Measurements from ENCODE around the gene STN1.
"Not testable (repeated sequence)": the region's sequence is repeated elsewhere in the genome, so short reads cannot be mapped to it uniquely, and the experiment has no call there.

The STN1 gene

DNA sequence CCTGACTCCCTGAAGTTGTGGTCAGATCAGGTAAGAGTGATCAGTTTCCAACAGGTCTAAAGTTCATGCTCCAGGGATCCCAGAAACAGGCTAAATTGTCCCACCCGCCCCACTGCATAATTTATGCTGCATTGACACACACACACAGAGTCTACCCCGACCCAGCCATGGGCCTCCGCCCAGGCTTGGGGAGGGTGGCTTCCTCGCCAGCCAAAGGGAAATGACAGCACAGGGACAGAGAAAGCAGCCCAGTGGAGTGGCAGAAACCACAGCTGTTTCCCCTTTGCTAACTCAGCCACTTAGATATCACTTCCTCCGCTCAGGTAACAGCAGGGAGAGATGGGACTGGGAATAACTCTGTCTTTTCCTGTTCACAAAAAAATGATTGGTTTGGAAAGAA is 72.0 kb downstream of the STN1 start:
- DNase-seq, result no peak

- DNase-seq, result not testable (repeated sequence)
Measured at GRCh38 chr10:103845346-103845745, 72.6 kb downstream of the STN1 start.

DNA sequence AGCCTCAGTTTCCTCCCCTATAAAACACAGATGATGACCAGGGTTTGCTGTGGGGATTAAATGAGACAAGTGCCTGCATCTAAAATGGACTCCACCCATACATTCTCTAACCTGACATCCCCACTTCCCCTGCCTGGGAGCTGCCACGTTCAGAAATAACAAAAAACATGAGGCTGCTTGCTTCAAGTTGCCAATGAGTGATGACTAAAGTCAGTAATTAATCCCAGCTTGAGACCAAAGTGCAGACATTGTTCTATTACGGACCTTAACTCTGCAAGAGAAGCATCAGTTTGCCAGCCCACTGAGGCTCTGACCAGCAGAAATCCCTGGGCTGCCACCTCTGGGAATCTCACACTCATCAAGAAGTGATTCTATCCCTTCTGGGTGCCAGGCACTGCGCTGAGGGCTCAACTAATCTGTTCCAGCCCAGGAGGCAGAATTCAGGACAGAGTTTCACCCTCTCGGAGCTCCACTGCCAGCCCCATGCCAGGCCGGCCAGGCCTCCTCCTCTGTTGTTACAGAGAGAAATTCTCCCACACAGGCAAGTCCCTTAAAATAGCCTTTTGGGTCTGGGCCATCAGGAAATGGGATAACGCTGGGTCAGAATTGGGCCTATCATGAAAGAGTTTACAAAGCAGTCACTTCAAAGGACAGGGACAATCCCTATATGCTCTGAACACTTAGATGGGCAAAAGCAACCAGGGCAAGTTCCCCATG is 74.0 kb downstream of the STN1 start:
- DNase-seq, result no peak

DNA sequence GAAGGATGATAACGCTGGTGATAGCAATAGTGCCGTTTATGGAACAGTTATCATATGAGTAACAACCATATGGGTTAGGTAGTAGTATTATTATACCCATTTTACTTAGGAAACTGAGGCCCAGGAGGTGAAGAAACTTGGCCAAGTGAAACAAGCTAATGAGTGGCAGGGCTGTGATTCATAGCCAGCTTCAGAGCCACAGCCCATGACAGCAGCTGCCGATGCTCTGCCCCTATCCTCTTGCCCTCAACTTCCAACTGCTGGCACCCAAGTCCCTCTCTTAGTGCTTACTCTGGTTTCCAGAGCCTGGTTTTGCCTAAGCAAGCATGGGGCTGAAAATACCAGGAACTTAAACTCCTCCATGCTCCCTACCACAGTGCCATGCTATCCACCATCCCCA is 74.9 kb downstream of the STN1 start:
- DNase-seq, result no peak

GRCh38 chr10:103842605-103843004 is 75.4 kb downstream of the STN1 start:
- no peak for DNase-seq

- DNase-seq, result no peak
Measured at GRCh38 chr10:103841519-103841918, 76.5 kb downstream of the STN1 start.

DNA sequence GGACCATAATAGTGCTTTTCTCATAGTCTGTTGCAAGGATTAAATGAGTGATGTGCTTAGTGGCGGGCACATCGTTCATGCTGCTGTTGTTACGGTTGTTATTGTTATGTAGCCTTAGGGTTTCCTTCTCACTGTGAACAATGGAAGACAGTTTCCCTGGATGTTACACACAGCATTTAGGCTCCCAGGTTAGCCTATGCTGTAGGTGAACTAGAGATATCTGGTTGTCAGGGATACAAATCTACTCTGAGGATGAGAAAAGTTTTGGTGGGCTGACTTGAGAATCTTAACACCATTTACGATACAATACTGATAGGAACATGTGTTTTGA is 77.3 kb downstream of the STN1 start:
- no peak for DNase-seq

- peak in 11 of 58 donors; percentile 9 to 63 (median 24) for DNase-seq
Measured at GRCh38 chr10:103839872-103840739, 77.9 kb downstream of the STN1 start.

- no peak for DNase-seq
Measured at GRCh38 chr10:103839519-103839871, 78.5 kb downstream of the STN1 start.

DNA sequence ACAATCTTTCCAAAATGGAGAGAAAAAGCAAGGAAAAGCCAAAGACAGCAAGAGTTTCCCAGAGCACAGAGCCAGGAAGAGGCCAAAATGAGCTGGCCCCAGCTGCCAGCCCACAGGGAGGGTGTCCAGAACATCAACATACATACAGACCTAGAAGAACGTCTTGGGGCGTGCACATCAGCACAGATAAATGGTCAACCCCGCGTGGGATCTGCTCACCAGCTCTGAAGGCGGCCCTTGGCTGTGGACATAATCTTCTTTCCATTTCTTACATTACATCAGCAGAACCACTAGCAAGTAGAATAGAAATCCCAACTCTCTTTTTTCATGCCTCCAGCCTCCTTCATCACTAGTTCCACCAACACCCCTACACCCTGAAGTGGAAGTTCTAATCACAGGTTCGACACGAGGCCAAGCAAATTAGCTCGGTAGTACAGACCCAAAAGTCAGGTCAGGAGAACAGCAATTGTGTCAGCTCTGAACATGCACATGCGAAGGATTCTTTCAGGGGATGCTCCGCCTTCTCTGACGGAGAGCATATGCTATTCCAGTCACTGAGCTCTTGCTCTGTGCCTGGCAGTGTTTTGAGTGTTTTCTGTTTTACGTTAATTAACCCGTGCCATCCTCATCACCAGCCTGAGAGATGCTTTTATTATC is 79.0 kb downstream of the STN1 start:
- DNase-seq, result no peak

DNA sequence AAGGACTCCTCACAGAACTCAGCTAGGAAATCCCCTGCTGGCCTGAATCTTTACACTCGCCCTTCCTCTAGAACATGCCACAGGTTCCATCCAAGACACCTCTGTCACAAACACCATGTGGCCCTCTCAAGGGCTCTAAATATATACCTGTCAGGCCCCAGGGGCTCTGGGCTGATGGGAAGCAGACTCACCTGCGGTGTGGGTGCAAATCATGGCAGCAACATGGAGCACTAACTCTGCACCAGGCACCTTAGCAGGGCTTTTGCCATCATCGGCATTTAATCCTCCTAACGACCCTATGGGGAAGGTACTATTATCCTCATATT is 80.0 kb downstream of the STN1 start:
- no peak for DNase-seq

GRCh38 chr10:103837370-103838069 is 80.5 kb downstream of the STN1 start:
- DNase-seq, result no peak

DNA sequence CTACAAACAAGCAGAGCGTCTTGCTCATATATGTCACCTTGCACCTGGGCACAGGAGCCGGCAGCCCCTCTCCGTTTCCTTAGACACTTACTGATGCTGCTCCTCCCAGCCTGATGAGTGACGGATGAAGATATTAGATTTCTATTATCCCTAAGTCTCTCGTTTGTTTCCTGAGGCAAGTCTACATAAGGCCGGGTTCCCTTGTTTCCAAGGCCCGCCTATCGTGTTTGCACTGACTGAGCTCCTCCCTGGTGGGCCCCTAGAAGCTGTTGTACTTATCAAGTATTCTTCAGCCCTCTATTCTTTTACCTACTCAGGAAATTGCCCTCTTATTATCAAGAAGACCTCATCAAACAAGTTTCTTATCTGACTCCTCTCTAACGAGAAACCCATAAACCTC is 81.1 kb downstream of the STN1 start:
- no peak for DNase-seq

DNA sequence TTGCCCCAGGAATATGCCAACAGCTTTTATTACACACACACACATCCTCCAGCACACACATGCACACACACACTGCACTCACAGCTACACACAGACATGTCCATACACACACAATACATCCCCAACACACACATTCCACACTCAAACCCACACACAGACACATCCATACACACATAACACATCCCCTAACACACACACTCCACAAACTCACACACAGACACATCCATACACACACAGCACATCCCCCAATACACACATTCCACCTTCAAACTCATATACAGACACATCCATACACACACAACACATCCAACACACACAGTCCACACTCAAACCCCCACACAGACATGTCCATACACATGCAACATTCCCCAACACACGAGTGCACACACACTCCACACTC is 81.7 kb downstream of the STN1 start:
- no peak for DNase-seq

- peak in 11 of 58 donors; percentile 17 to 56 (median 25) for DNase-seq
Measured at GRCh38 chr10:103835096-103836050, 82.6 kb downstream of the STN1 start.

GRCh38 chr10:103834436-103835095 is 83.4 kb downstream of the STN1 start:
- no peak for DNase-seq

GRCh38 chr10:103833731-103834365 is 84.1 kb downstream of the STN1 start:
- DNase-seq, result no peak

- no peak for DNase-seq
Measured at GRCh38 chr10:103832806-103833205, 85.2 kb downstream of the STN1 start.

Data from anterior cingulate cortex (tissue), 58 donors.